ENCODE data around the gene CHAF1A. TPM values are rescaled to one million over a fixed set of nuclear protein-coding genes. Genes with fewer than 3 reads are reported as not detected.

Gene CHAF1A
- total and polyA plus RNA-seq, 2 of the 4 experiments (the other 2 are of a cell fraction): 12.4 to 22.9 TPM

- Histone ChIP-seq H3K9ac (ENCODE audit: low read depth, low read length) (no peak overlapping the region), H3K27me3 (ENCODE audit: control insufficient read depth, insufficient read depth, low read length) (no peaks in the 10 kb centered on the region), H2BK120ac (ENCODE audit: low read depth, low read length) (no peak overlapping the region), H3K23ac (ENCODE audit: low read depth, low read length) (no peak overlapping the region), H3K18ac (ENCODE audit: low read depth, low read length) (no peak overlapping the region), H2BK5ac (ENCODE audit: low read depth, low read length, poor library complexity, severe bottlenecking) (no peak overlapping the region), H4K8ac (ENCODE audit: low read depth in 2 of 2, low read length in 2 of 2) (no peak overlapping the region), H3K4me1 (ENCODE audit: control insufficient read depth, insufficient read depth, low read length) (peaks cover 10% of the 10 kb centered on the region; the same call in 1 of the 2 replicates), H3K79me1 (ENCODE audit: low read depth in 1 of 2, low read length in 2 of 2) (peaks cover 4 to 5% of the 10 kb centered on the region in 2 experiments; a peak in 1 of 4 replicates), H3K4ac (ENCODE audit: low read depth, low read length) (no peak overlapping the region), H2AK5ac (ENCODE audit: low read depth, low read length) (no peak overlapping the region), H4K5ac (ENCODE audit: low read depth, low read length) (no peak overlapping the region), H3K27ac (ENCODE audit: insufficient read depth, low read length) (no peak overlapping the region), H4K91ac (ENCODE audit: insufficient read depth, low read depth, low read length) (no peak overlapping the region), H3K9me3 (ENCODE audit: control insufficient read depth, insufficient read depth, low read length) (no peaks in the 10 kb centered on the region), H3K9me1 (ENCODE audit: insufficient read depth, low read length) (no peaks in the 10 kb centered on the region; the same call in 1 of the 2 replicates), H3K4me2 (ENCODE audit: low read depth, low read length) (no peak overlapping the region), H3K56ac (ENCODE audit: extremely low read depth, insufficient read depth, low read length) (no peak overlapping the region), H2AFZ (replicated peaks; ENCODE audit: low read length, poor library complexity) (no peak overlapping the region), H3K14ac (replicated peaks; ENCODE audit: low read depth, low read length) (no peak overlapping the region), H4K20me1 (ENCODE audit: insufficient read depth, low read length) (no peaks in the 10 kb centered on the region), H3K36me3 (ENCODE audit: control insufficient read depth, insufficient read depth, low read length) (peaks cover 23% of the 10 kb centered on the region), H2BK15ac (ENCODE audit: low read depth, low read length) (no peak overlapping the region), H2BK20ac (ENCODE audit: low read depth, low read length) (no peak overlapping the region), H3K4me3 (ENCODE audit: insufficient read depth, low read depth, low read length) (no peak overlapping the region), H2AK9ac (replicated peaks; ENCODE audit: low read depth, low read length, poor library complexity) (no peak overlapping the region)
- DNase-seq (no peak), ATAC-seq (ENCODE audit: low read depth) (no peak)
- intact Hi-C loops (cut with micrococcal nuclease): no loop called here
- WGBS, 2 experiments (ENCODE audit: extremely low coverage in 2 of 2, insufficient read length in 1 of 2): 100% methylated on average over 1 of the region's 9 CpGs; no CpG with 5 or more reads in 1 of the 2 experiments
- BruUV-seq (replicated peaks): no TSS peak
- ChIA-PET CTCF (no interaction called here), POLR2A (ENCODE audit: unreplicated experiment) (no interaction called here)
- in situ Hi-C loops (cut with MboI; ENCODE audit: low sequenced_read_pairs): no loop called here
- dilution Hi-C loops (cut with HindIII; ENCODE audit: low sequenced_read_pairs, unreplicated experiment): no loop called here
- no peak for TF ChIP-seq CTCF (conservative IDR thresholded peaks at IDR 0.05; ENCODE audit: low read depth, low read length)
- no peak for TF ChIP-seq RFX5 (IDR thresholded peaks at IDR 0.05; ENCODE audit: low read depth, low read length)
- TF ChIP-seq MAZ (IDR thresholded peaks at IDR 0.05; ENCODE audit: borderline replicate concordance, low read depth, low read length): no peak
- TF ChIP-seq RCOR1 (IDR thresholded peaks at IDR 0.05; ENCODE audit: insufficient replicate concordance, low read length): no peak
- no peak for TF ChIP-seq NFE2L2 (IDR thresholded peaks at IDR 0.05; ENCODE audit: low read depth, low read length)
- TF ChIP-seq CEBPB (IDR thresholded peaks at IDR 0.05; ENCODE audit: low read depth, low read length): no peak
- TF ChIP-seq CHD1 (IDR thresholded peaks at IDR 0.05; ENCODE audit: low read depth, low read length): no peak
Measured at GRCh38 chr19:4431296-4431695, 28.9 kb downstream of the CHAF1A start.
